Suppressor macrophage treated with lipopolysaccharide for 1 hour (primary cell): ENCODE data around the gene GAA.

Experiments used
- DNase-seq, 3 donors: peaks; one replicate each; pipeline ENCODE4 v3.0.0-alpha.2; 2020 to 2022

Gene GAA

GRCh38 chr17:80118601-80119270 lies 17.4 kb downstream of the GAA start:
- DNase-seq = no peak

GRCh38 chr17:80119271-80119791 lies 17.9 kb downstream of the GAA start:
- DNase-seq = no peak

GRCh38 chr17:80119839-80120238 lies 18.5 kb downstream of the GAA start:
- DNase-seq = no peak

- no peak for DNase-seq
Observed at GRCh38 chr17:80122026-80122575, 20.7 kb downstream of the GAA start.

- DNase-seq = no peak
Observed at GRCh38 chr17:80122926-80123505, 21.6 kb downstream of the GAA start.

GRCh38 chr17:80123791-80124190 lies 22.4 kb downstream of the GAA start:
- no peak for DNase-seq

- DNase-seq = peak in 2 of 3 donors; percentile 19 to 25
Observed at GRCh38 chr17:80124351-80124981, 23.1 kb downstream of the GAA start.

GRCh38 chr17:80125656-80126448 lies 24.5 kb downstream of the GAA start:
- no peak for DNase-seq

GRCh38 chr17:80126449-80126715 lies 25.0 kb downstream of the GAA start:
- DNase-seq = no peak

GRCh38 chr17:80129006-80129565 lies 27.7 kb downstream of the GAA start:
- DNase-seq = no peak

GRCh38 chr17:80130992-80131391 lies 29.6 kb downstream of the GAA start:
- no peak for DNase-seq

GRCh38 chr17:80132906-80133625 lies 31.7 kb downstream of the GAA start:
- no peak for DNase-seq

GRCh38 chr17:80133626-80133970 lies 32.2 kb downstream of the GAA start:
- no peak for DNase-seq

GRCh38 chr17:80137131-80137530 lies 35.8 kb downstream of the GAA start:
- DNase-seq = no peak

- DNase-seq = no peak
Observed at GRCh38 chr17:80138856-80139426, 37.6 kb downstream of the GAA start.

GRCh38 chr17:80141463-80142165 lies 40.2 kb downstream of the GAA start:
- DNase-seq = no peak

GRCh38 chr17:80142929-80143328 lies 41.5 kb downstream of the GAA start:
- no peak for DNase-seq

GRCh38 chr17:80145076-80146075 lies 44.0 kb downstream of the GAA start:
- peak; percentile 32 to 46 (median 34) for DNase-seq

- peak; percentile 44 to 58 (median 48) for DNase-seq
Observed at GRCh38 chr17:80146121-80147034, 45.0 kb downstream of the GAA start.
